GM12873 (cell line): ENCODE data around the gene ANXA1.

Source experiments
- CTCF ChIP-seq: IDR thresholded peaks from 2 replicates; pipeline ENCODE4 v1.5.1; 2012; ENCODE audit warnings: low read depth, mild to moderate bottlenecking, moderate library complexity, low read length, control low read depth; ENCODE audit not compliant: insufficient read depth; ENCODE audit errors: missing control alignments

Gene ANXA1

GRCh38 chr9:73158723-73159122 is 7.1 kb downstream of the ANXA1 start:
- no peak for TF ChIP-seq CTCF

- no peak for TF ChIP-seq CTCF
Observed at GRCh38 chr9:73160868-73161267, 9.2 kb downstream of the ANXA1 start.

GRCh38 chr9:73162987-73163768 is 11.5 kb downstream of the ANXA1 start:
- TF ChIP-seq CTCF: no peak

- TF ChIP-seq CTCF: no peak
Observed at GRCh38 chr9:73165911-73166310, 14.2 kb downstream of the ANXA1 start.

GRCh38 chr9:73166468-73166867 is 14.8 kb downstream of the ANXA1 start:
- TF ChIP-seq CTCF: no peak

- TF ChIP-seq CTCF: no peak
Observed at GRCh38 chr9:73167614-73168013, 15.9 kb downstream of the ANXA1 start.

GRCh38 chr9:73168298-73168934 is 16.8 kb downstream of the ANXA1 start:
- TF ChIP-seq CTCF: no peak
